Aorta (tissue), 5 donors: Measurements from ENCODE around the gene CLSTN1. TPM values are rescaled to one million over a fixed set of nuclear protein-coding genes. Genes with fewer than 3 reads are reported as not detected.
A peak's percentile ranks its signal among the peaks of the same experiment; 100 is the strongest.
"Not testable (repeated sequence)": the region's sequence is repeated elsewhere in the genome, so short reads cannot be mapped to it uniquely, and the experiment has no call there.

ENCODE experiments used
- ATAC-seq: fragments of 200-7000 bp; cut with Tn5 transposase; one replicate; pipeline ENCODE4 v1.9.1; 2022; ENCODE audit warnings: moderate library complexity; ENCODE audit not compliant: low FRiP score
- DNase-seq, 2 donors: peaks; one replicate each; pipeline ENCODE4 v3.0.0-alpha.2; 2020
- H3K27ac ChIP-seq, 2 donors: one replicate each; pipeline ENCODE4 v1.5.1; 2013; ENCODE audit warnings: low read length in 2 of 2, mild to moderate bottlenecking in 2 of 2, moderate library complexity in 2 of 2, control low read depth in 1 of 2, inconsistent platforms in 1 of 2, low read depth in 1 of 2
- H3K27me3 ChIP-seq, 2 donors: one replicate each; pipeline ENCODE4 v1.6.1; 2013; ENCODE audit warnings: control low read depth in 1 of 2, low read length in 1 of 2, mild to moderate bottlenecking in 1 of 2, moderate library complexity in 1 of 2; ENCODE audit not compliant: insufficient read depth in 2 of 2, control insufficient read depth in 1 of 2
- H3K36me3 ChIP-seq, 2 donors: one replicate each; pipeline ENCODE4 v1.6.1; 2013; ENCODE audit warnings: control low read depth in 1 of 2, low read length in 1 of 2, mild to moderate bottlenecking in 1 of 2; ENCODE audit not compliant: insufficient read depth in 2 of 2, control insufficient read depth in 1 of 2
- H3K4me1 ChIP-seq, 2 donors: one replicate each; pipeline ENCODE4 v1.6.1; 2013; ENCODE audit warnings: low read length in 2 of 2, control low read depth in 1 of 2, mild to moderate bottlenecking in 1 of 2, moderate library complexity in 1 of 2; ENCODE audit not compliant: insufficient read depth in 2 of 2, control insufficient read depth in 1 of 2
- H3K4me3 ChIP-seq, 2 donors: one replicate each; pipeline ENCODE4 v1.5.1; 2013; ENCODE audit warnings: low read length in 2 of 2, control low read depth in 1 of 2, mild to moderate bottlenecking in 1 of 2
- H3K9me3 ChIP-seq: one replicate; pipeline ENCODE4 v1.6.1; 2013; ENCODE audit warnings: mild to moderate bottlenecking, low read length; ENCODE audit not compliant: control insufficient read depth
- WGBS, 2 donors: extraction: QIAGEN DNeasy Blood & Tissue Kit; methylation state at CpG; one replicate each; pipeline ENCODE4 v1.1.7; 2013; 5-methylcytosine and 5-hydroxymethylcytosine counted together
- intact Hi-C, 2 donors: fragments of 100-400 bp; cut with DNase I; formaldehyde crosslinking; loops; one replicate each; pipeline versions ENCODE4 v1.14.2 to v1.15.0; 2022
- polyA plus RNA-seq, 2 donors: library from polyadenylated mRNA; stranded (reverse); fragments of 200-250 nt; gene quantifications; one replicate each; pipeline ENCODE4 v1.2.3, GENCODE V29; 2013
- total RNA-seq, 2 donors: library from RNA; stranded (reverse); fragmentation: NEBNext Ultra II Directional; extraction: Animal tissue kit (Norgen Biotek cat#: 25700); gene quantifications; one replicate each; pipeline ENCODE4 v1.2.1, GENCODE V29; 2021
- donor health status: healthy with polysubstance abuse.
- donor health status: Bipolar disorder and iron deficiency.
- donor health status: DM: no; HTN: no; CAD: no.
- donor health status: DM: no; HTN: no; CAD: no.
- donor health status: DM: yes; HTN: yes; CAD: no.

CLSTN1 gene
- total and polyA plus RNA-seq, 4 donors = 17.0 to 113 (median 74.3) TPM

DNA sequence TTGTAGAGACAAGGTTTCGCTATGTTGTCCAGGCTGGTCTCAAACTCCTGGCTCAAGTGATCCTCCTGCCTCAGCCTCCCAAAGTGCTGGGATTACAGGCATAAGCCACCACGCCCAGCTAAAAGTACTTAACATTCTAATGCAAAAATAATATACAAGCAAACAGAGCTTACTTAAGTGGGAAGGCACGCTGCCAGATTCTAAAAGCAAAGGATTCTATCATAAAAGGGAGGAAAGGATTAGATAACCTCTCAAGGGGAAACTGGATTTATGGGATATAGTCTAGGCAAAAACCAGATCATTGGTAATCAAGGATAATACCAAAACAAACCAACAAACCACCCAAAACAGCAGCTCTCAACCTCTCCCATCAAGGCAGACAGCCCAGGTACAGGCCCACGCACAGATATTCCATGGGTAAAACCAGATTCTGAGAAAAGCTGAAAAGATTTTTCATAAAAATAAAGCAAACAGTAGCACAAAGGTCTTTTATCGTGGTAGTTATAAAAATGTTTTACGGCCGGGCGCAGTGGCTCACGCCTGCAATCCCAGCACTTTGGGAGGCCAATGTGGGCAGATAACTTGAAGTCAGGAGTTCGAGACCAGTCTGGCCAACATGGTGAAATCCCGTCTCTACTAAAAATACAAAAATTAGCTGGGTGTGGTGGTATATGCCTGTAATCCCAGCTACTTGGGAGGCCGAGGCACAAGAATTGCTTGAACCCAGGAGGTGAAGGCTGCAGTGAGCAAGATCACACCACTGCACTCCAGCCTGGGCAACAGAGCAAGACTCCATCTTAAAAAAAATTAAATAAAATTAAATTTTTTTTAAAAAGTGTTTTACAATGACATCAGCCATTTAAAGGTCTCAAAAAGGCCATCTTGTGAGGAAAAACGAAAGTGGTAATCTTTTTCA, 20.5 kb downstream of the CLSTN1 start:
- intact Hi-C loops, H3K36me3 ChIP-seq, H3K4me3 ChIP-seq, H3K9me3 ChIP-seq, H3K27me3 ChIP-seq, H3K4me1 ChIP-seq, ATAC-seq, H3K27ac ChIP-seq: not testable (repeated sequence)
- WGBS, 2 donors = 92 to 94% methylated on average over 13 of the region's 13 CpGs
- DNase-seq = peak in 1 of 2 donors; percentile 49

DNA sequence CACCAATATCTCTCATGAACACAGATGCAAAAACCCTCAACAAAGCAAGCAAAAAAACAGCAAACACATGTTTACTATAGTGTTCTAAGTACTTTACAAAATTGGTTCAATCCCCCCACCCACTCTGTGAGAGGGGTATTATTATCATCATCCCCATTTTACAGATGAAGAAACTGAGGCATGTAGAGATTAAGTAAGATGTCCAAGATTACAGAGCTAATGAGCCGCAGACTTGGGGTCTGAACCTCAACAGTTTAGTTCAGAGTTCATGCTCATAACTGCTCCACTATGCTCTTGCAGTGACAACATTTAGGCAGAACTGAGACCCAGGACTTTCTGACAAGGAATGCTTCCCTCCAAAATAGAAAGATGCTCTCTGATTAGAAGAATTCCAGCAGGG, 21.9 kb downstream of the CLSTN1 start:
- peaks cover 0 to 6% of the 10 kb centered on the region in 2 donors for H3K4me1 ChIP-seq
- DNase-seq = no peak
- H3K27me3 ChIP-seq = no peaks in the 10 kb centered on the region
- no peaks in the 10 kb centered on the region for H3K9me3 ChIP-seq
- WGBS, 2 donors = 96 to 98% methylated on average over 1 of the region's 1 CpG
- ATAC-seq = no peak
- no peak overlapping the region for H3K27ac ChIP-seq
- H3K36me3 ChIP-seq = no peaks in the 10 kb centered on the region
- intact Hi-C loops = no loop called here
- H3K4me3 ChIP-seq = no peak overlapping the region

DNA sequence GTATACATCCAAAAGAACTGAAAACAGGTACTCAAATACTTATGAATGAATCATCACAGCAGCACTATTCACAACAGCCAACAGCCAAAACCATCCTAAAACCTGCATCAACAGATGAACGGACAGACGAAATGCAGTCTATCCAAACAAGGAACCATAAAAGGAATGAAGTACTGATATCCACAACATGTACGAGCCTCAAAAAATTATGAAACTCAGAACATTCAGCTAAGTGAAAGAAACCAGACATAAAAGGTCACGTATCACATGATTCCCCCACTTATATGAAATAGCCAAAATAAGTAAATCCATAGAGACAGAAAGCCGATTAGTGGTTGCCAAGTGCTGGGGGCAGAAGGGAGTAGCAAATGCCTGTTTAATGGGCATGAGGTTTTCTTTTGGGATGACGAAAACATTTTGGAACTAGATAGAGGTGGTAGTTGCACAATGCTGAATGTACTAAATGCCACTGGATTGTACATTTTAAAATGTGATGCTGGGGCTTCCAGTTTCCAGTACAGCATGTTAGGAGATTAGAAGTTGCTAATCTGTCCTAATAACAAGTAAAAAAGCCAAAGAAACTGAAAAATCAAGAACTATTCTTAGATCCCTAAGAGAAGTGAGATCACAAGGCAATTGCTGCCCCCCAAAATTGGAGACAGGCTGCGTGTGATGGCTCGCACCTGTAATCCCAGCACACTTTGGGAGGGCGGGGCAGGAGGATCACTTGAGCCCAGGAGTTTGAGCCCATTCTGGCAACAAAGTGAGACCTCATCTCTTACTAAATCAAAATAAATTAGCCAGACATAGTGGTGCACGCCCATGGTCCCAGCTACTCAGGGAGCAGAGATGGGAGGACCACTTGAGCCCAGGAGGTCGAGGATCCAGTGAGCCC, 25.3 kb downstream of the CLSTN1 start:
- intact Hi-C loops = no loop called here
- ATAC-seq (peak; percentile 57), DNase-seq (peak in 1 of 2 donors; percentile 56)
- Histone ChIP-seq H3K9me3 (no peaks in the 10 kb centered on the region), H3K4me3 (no peak overlapping the region), H3K36me3 (no peaks in the 10 kb centered on the region), H3K27ac (no peak overlapping the region), H3K4me1 (peaks cover 0 to 6% of the 10 kb centered on the region in 2 donors), H3K27me3 (no peaks in the 10 kb centered on the region)
- 35 to 38% methylated on average over 11 of the region's 11 CpGs for WGBS, 2 donors

DNA sequence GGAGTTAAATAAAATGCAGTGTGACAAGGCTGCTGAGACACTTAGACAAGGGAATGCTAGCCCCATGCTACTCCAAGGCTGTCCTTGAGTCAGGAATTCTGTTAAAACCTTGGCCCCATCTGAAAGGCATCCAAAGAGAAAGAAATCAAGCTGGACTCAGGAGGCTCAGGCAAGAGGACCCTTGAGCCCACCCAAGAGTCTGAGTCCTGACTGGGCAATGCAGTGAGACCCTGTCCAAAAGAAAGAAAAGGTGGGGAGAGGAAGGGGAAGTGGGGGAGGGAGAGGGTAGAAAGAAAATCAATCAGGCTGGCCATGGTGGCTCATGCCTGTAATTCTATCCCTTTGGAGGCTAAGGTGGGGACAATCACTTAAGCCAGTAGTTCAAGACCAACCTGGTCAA, 26.7 kb downstream of the CLSTN1 start:
- intact Hi-C loops = no loop called here

DNA sequence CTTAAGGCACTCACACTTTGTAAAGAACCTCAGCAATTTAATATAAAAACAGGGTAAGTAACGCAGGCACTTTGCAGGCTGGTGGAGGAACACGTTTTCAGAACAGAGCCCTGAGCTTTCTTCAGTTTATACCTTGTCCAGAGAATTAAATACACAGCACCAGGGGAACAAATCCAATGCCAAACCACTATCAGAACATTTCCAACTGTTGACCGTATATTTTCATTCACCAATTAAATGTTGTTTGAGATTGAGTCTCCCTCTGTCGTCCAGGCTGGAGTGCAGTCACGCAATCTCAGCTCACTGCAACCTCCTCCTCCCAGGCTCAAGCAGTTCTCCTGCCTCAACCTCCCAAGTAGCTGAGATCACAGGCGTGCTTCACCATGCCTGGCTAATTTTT, 29.7 kb downstream of the CLSTN1 start:
- 33 to 54% methylated on average over 6 of the region's 6 CpGs for WGBS, 2 donors
- Histone ChIP-seq H3K4me1 (peaks cover 0 to 6% of the 10 kb centered on the region in 2 donors), H3K27ac (no peak overlapping the region), H3K4me3 (no peak overlapping the region), H3K27me3 (no peaks in the 10 kb centered on the region), H3K36me3 (no peaks in the 10 kb centered on the region), H3K9me3 (no peaks in the 10 kb centered on the region)
- intact Hi-C loops = no loop called here
- DNase-seq (peak in 1 of 2 donors; percentile 5), ATAC-seq (no peak)

More for the DNA sequence above, 26.7 kb downstream of the CLSTN1 start:
- ATAC-seq (no peak), DNase-seq (no peak)
- Histone ChIP-seq H3K36me3 (no peaks in the 10 kb centered on the region), H3K4me1 (peaks cover 0 to 6% of the 10 kb centered on the region in 2 donors), H3K27me3 (no peaks in the 10 kb centered on the region), H3K9me3 (no peaks in the 10 kb centered on the region), H3K4me3 (no peak overlapping the region), H3K27ac (no peak overlapping the region)

DNA sequence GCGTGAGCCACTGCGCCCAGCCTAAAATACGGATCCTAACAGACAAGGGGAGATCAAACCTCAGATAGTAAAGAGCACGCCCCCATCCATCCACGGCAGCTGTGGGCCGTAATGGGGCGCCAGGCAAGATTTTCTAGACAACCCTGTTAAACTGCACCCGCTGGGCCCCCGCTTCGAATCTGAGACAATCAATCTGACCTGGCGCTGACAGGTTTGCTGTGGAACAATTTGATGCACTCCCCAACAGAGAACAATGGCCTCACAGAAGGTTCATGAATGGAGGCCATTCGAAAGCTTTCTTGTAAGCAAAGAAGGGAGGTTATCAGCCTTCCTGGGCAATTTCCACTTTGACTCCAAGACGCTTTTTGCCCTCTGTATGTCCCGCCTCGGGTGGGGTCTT, 30.5 kb downstream of the CLSTN1 start:
- H3K36me3 ChIP-seq = no peaks in the 10 kb centered on the region
- peaks cover 0 to 6% of the 10 kb centered on the region in 2 donors for H3K4me1 ChIP-seq
- intact Hi-C loops = no loop called here
- no peaks in the 10 kb centered on the region for H3K27me3 ChIP-seq
- no peak overlapping the region for H3K4me3 ChIP-seq
- no peak overlapping the region for H3K27ac ChIP-seq
- ATAC-seq (no peak), DNase-seq (peak in 1 of 2 donors; percentile 65)
- 90 to 92% methylated on average over 15 of the region's 15 CpGs for WGBS, 2 donors
- H3K9me3 ChIP-seq = no peaks in the 10 kb centered on the region

DNA sequence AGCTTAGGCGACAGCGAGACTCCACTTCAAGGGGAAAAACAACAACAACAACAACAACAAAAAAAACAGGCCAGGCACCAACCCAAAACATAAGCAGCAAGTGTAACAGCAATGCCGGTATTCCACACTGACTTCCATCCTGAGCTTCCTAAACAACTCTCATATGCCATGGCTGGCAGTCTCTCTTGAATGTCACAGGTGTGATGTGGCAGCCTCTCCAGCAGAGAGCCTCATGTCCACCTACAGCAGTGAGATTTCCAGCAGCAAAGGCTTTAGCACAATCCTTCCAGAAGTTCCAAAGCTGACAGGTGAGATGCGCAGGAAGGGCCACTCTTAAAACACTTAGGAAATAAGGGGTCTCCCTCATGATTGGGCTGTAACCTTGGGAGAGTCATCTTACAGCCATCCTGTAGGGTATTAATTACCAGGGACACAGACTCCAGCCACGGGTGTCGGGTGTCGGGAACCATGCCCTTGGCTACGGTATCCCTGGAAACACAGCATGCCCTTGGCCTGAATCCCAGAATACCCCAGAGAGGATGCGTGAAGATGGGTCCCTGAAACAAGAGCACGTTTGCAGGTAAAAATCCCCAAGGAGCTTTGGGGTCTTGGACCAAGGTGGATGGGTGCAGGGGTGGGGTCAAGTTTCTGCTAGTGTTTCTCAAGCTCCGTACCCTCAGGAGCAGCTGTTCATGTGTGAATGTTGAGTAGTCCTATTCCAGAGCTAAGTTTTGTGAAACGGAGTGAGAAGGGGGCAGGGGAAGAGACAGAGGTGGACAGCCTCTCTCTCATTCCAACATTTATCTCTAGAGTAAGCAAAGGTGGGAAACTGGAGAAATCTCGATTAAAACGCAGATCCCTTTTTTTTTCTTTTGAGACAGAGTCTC, 31.4 kb downstream of the CLSTN1 start:
- no peak overlapping the region for H3K4me3 ChIP-seq
- ATAC-seq = no peak
- intact Hi-C loops = no loop called here
- no peaks in the 10 kb centered on the region for H3K27me3 ChIP-seq
- no peaks in the 10 kb centered on the region for H3K9me3 ChIP-seq
- H3K27ac ChIP-seq = no peak overlapping the region
- WGBS, 2 donors = 60 to 61% methylated on average over 14 of the region's 14 CpGs
- peaks cover 0 to 2% of the 10 kb centered on the region in 2 donors for H3K4me1 ChIP-seq
- no peaks in the 10 kb centered on the region for H3K36me3 ChIP-seq
- DNase-seq = no peak

DNA sequence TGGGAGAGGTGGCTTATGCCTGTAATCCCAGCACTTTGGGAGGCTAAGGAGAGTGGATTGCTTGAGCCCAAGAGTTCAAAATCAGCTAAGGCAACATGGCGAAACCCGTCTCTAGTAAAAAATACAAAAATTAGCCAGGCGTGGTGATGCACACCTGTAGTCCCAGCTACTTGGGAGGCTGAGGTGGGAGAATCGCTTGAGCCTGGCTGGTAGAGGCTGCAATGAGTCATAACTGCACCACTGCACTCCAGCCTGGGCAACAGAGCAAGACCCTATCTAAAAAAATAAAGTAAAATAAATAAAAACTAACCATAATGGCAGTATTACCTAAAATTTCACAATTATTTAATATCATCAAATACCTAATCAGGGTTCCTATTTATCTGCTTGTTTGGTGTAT, 34.1 kb downstream of the CLSTN1 start:
- H3K9me3 ChIP-seq, ATAC-seq, H3K27ac ChIP-seq, DNase-seq, H3K4me3 ChIP-seq, H3K27me3 ChIP-seq, H3K36me3 ChIP-seq, H3K4me1 ChIP-seq, intact Hi-C loops: not testable (repeated sequence)
- WGBS, 2 donors = 96 to 99% methylated on average over 4 of the region's 4 CpGs
